ENCODE measurements around the gene TMEM176B.

TMEM176B gene

GRCh38 chr7:150845421-150845861 lies 45.3 kb upstream of the TMEM176B start:
- no peak for TF ChIP-seq CTCF (IDR thresholded peaks at IDR 0.05; ENCODE audit: low read depth, low read length, missing control alignments)
- no peak overlapping the region for H3K4me3 ChIP-seq (replicated peaks; ENCODE audit: low read depth, low read length)
- no peak for DNase-seq (ENCODE audit: extremely low read depth, low read depth)

- DNase-seq (ENCODE audit: extremely low read depth, low read depth), result no peak
- no peak for TF ChIP-seq CTCF (IDR thresholded peaks at IDR 0.05; ENCODE audit: low read depth, low read length, missing control alignments)
- H3K4me3 ChIP-seq (replicated peaks; ENCODE audit: low read depth, low read length), result no peak overlapping the region
These were observed 42.6 kb upstream of the TMEM176B start for GRCh38 chr7:150842716-150843115.

- TF ChIP-seq CTCF (IDR thresholded peaks at IDR 0.05; ENCODE audit: low read depth, low read length, missing control alignments), result no peak
- no peak overlapping the region for H3K4me3 ChIP-seq (replicated peaks; ENCODE audit: low read depth, low read length)
- no peak for DNase-seq (ENCODE audit: extremely low read depth, low read depth)
These were observed 41.9 kb upstream of the TMEM176B start for GRCh38 chr7:150842018-150842417.

GRCh38 chr7:150838965-150839650 lies 38.9 kb upstream of the TMEM176B start:
- H3K4me3 ChIP-seq (replicated peaks; ENCODE audit: low read depth, low read length), result no peak overlapping the region
- no peak for DNase-seq (ENCODE audit: extremely low read depth, low read depth)
- TF ChIP-seq CTCF (IDR thresholded peaks at IDR 0.05; ENCODE audit: low read depth, low read length, missing control alignments), result no peak

- no peak for DNase-seq (ENCODE audit: extremely low read depth, low read depth)
- no peak for TF ChIP-seq CTCF (IDR thresholded peaks at IDR 0.05; ENCODE audit: low read depth, low read length, missing control alignments)
- no peak overlapping the region for H3K4me3 ChIP-seq (replicated peaks; ENCODE audit: low read depth, low read length)
These were observed 35.6 kb upstream of the TMEM176B start for GRCh38 chr7:150835702-150836280.

- no peak for TF ChIP-seq CTCF (IDR thresholded peaks at IDR 0.05; ENCODE audit: low read depth, low read length, missing control alignments)
- no peak overlapping the region for H3K4me3 ChIP-seq (replicated peaks; ENCODE audit: low read depth, low read length)
- no peak for DNase-seq (ENCODE audit: extremely low read depth, low read depth)
These were observed 34.9 kb upstream of the TMEM176B start for GRCh38 chr7:150835019-150835418.

Measured in HFF-Myc (cell line).